Ovary (tissue), 10 donors: ENCODE data around the gene METTL21A. TPM values are rescaled to one million over a fixed set of nuclear protein-coding genes. Genes with fewer than 3 reads are reported as not detected.
A peak's percentile ranks its signal among the peaks of the same experiment; 100 is the strongest.

Experiments
- DNase-seq, 5 donors: peaks; one replicate each; pipeline ENCODE4 v3.0.0-alpha.2; 2019 to 2020
- H3K27ac ChIP-seq, 2 donors: fragments of 200-600 bp; one replicate each; pipeline versions ENCODE4 v1.5.1 to v1.8.0; 2019 to 2022
- H3K27me3 ChIP-seq: fragments of 200-600 bp; one replicate; pipeline ENCODE4 v1.8.0; 2022
- H3K36me3 ChIP-seq: fragments of 200-600 bp; sonication (generic); one replicate; pipeline ENCODE4 v1.5.1; 2019
- H3K4me1 ChIP-seq: one replicate; pipeline ENCODE4 v1.8.1; 2013; ENCODE audit warnings: mild to moderate bottlenecking, moderate library complexity; ENCODE audit not compliant: insufficient read depth
- H3K4me3 ChIP-seq: fragments of 200-600 bp; sonication (generic); one replicate; pipeline ENCODE4 v1.5.1; 2017
- H3K9me3 ChIP-seq, 2 donors: fragments of 200-600 bp in 1 of 2; sonication (generic) in 1 of 2; one replicate each; pipeline versions ENCODE4 v1.5.1 to v1.8.1; 2013 to 2019; ENCODE audit warnings: mild to moderate bottlenecking in 1 of 2, moderate library complexity in 1 of 2
- CTCF ChIP-seq, 3 donors: fragments of 450-650 bp in 2 of 3; fragments of 200-600 bp in 1 of 3; IDR thresholded peaks; one replicate each; pipeline versions ENCODE4 v1.5.1 to v1.8.0; 2016 to 2022; ENCODE audit warnings: antibody characterized with exemption in 3 of 3, mild to moderate bottlenecking in 1 of 3
- EP300 ChIP-seq: sonication (generic); formaldehyde crosslinking; IDR thresholded peaks from one replicate; pipeline ENCODE4 v1.6.1; 2017; ENCODE audit warnings: antibody characterized with exemption
- POLR2A ChIP-seq: fragments of 450-650 bp; IDR thresholded peaks from one replicate; pipeline ENCODE4 v1.6.1; 2017; ENCODE audit warnings: antibody characterized with exemption, mild to moderate bottlenecking, moderate library complexity
- WGBS, 3 donors: extraction: QIAGEN DNeasy Blood & Tissue Kit in 1 of 3; methylation state at CpG; one replicate each; pipeline versions ENCODE4 v1.1.5 to v1.1.7; 2013 to 2017; 5-methylcytosine and 5-hydroxymethylcytosine counted together
- intact Hi-C, 4 donors: fragments of 100-400 bp; cut with DNase I; formaldehyde crosslinking; loops; one replicate each; pipeline versions ENCODE4 v1.11.0 to v1.15.1; 2022 to 2023
- long read RNA-seq, 3 donors: library from polyadenylated mRNA in 2 of 3; unstranded in 2 of 3; transcript quantifications; one replicate each; pipeline ENCODE4 v2.0.0 and lab custom pipeline, GENCODE V29; 2021 to 2026
- polyA plus RNA-seq, 2 donors: library from polyadenylated mRNA; stranded (reverse); fragments of 200-250 nt in 1 of 2; fragments of 350-450 nt in 1 of 2; fragmentation: Illumina TruSeq in 1 of 2; extraction: RNeasy Lipid Tissue Mini Kit (QIAGEN cat#74804) in 1 of 2; gene quantifications; one replicate each; pipeline ENCODE4 v1.2.3, GENCODE V29; 2013 to 2014
- total RNA-seq, 7 donors: library from RNA; depleted of rRNA in 2 of 7; stranded (reverse); fragments of >200 nt in 2 of 7; fragmentation: NEBNext Ultra II Directional in 3 of 7; extraction: Animal tissue kit (Norgen Biotek cat#: 25700) in 3 of 7; gene quantifications; one replicate each; pipeline versions ENCODE4 v1.1.0 to v1.2.4, GENCODE V29; 2016 to 2023
- donor health status: DM: no; HTN: no; CAD: no; lungs with moderate emphysema.
- donor health status: DM: no; HTN: no; CAD: no.
- donor health status: Bipolar disorder and iron deficiency.
- donor health status: DM: yes; HTN: yes; CAD: no.
- donor health status: DM: no; HTN: no; CAD: no.
- donor health status: DM: yes; HTN: yes; CAD: no.

METTL21A gene
- total RNA-seq = 10 to 100 TPM in 5 of 7 donors, 1 to 10 TPM in 2; 8.3 to 32.9 (median 11.2) TPM
- 10 to 100 TPM; 12.2 to 16.7 TPM for polyA plus RNA-seq
- long read RNA-seq, donor 1, full-length matches to known transcripts = 45 of 58 reads
- long read RNA-seq, donor 1, partial matches to known transcripts = 4 of 58 reads
- long read RNA-seq, donor 1, other reads (novel, unspliced or antisense) = 9 of 58 reads
- long read RNA-seq, donor 2, full-length matches to known transcripts = 9 of 9 reads
- long read RNA-seq, donor 2, partial matches to known transcripts = 0 of 9 reads
- long read RNA-seq, donor 2, other reads (novel, unspliced or antisense) = 0 of 9 reads
- long read RNA-seq, donor 3, partial matches to known transcripts = 2 of 12 reads
- long read RNA-seq, donor 3, other reads (novel, unspliced or antisense) = 6 of 12 reads

- DNase-seq = peak; percentile 84 to 90 (median 88)
- peaks cover 4% of the 10 kb centered on the region for H3K4me1 ChIP-seq
- H3K27ac ChIP-seq = peak within 1 kb of the TSS; percentile 72 to 82
- TF ChIP-seq CTCF (IDR thresholded peaks at IDR 0.05) = peak in 2 of 3 donors; percentile 31 to 65
- peak; percentile 54 for TF ChIP-seq POLR2A
- no peak for TF ChIP-seq EP300
- no peaks in the 10 kb centered on the region for H3K27me3 ChIP-seq
- WGBS, 3 donors = 0 to 1% (median 0%) methylated on average over 48 to 92 of the region's 92 CpGs
- peak within 1 kb of the TSS; percentile 73 for H3K4me3 ChIP-seq
- intact Hi-C loops = loop anchor here in 3 of 4 donors (1.0 to 10.0 kb wide), 3 partner anchors 90 to 144 kb away; partner anchors contain the start of genes CREB1 (in 1 of the 3) and FZD5 (in 1 of the 3)
- no peaks in the 10 kb centered on the region for H3K9me3 ChIP-seq
- no peaks in the 10 kb centered on the region for H3K36me3 ChIP-seq
These were observed at the start of gene METTL21A for GRCh38 chr2:207625014-207625907. Gene METTL21A (minus strand): TSS chr2:207625394. CDS start chr2:207624375, 1,019 bp downstream.

- no peak for DNase-seq
- 72 to 74% (median 74%) methylated on average over 2 of the region's 2 CpGs for WGBS, 3 donors
- H3K27me3 ChIP-seq = no peaks in the 10 kb centered on the region
- H3K9me3 ChIP-seq = no peaks in the 10 kb centered on the region
- intact Hi-C loops = no loop called here
- H3K27ac ChIP-seq = no peak overlapping the region
- TF ChIP-seq CTCF (IDR thresholded peaks at IDR 0.05) (no peak), EP300 (no peak), POLR2A (no peak)
- H3K4me3 ChIP-seq = no peak overlapping the region
- H3K4me1 ChIP-seq = no peaks in the 10 kb centered on the region
- H3K36me3 ChIP-seq = no peaks in the 10 kb centered on the region
These were observed 49.6 kb upstream of the METTL21A start for GRCh38 chr2:207674826-207675225.

GRCh38 chr2:207674266-207674774, 49.1 kb upstream of the METTL21A start:
- TF ChIP-seq EP300 (no peak), CTCF (IDR thresholded peaks at IDR 0.05) (no peak), POLR2A (no peak)
- no peaks in the 10 kb centered on the region for H3K4me1 ChIP-seq

GRCh38 chr2:207673431-207673830, 48.2 kb upstream of the METTL21A start:
- H3K27me3 ChIP-seq = no peaks in the 10 kb centered on the region
- no peak overlapping the region for H3K27ac ChIP-seq
- DNase-seq = no peak
- no peak overlapping the region for H3K4me3 ChIP-seq
- H3K4me1 ChIP-seq = no peaks in the 10 kb centered on the region
- no peaks in the 10 kb centered on the region for H3K36me3 ChIP-seq
- WGBS, 3 donors = 47 to 70% (median 61%) methylated on average over 2 of the region's 2 CpGs
- TF ChIP-seq CTCF (IDR thresholded peaks at IDR 0.05) (no peak), POLR2A (no peak), EP300 (no peak)
- intact Hi-C loops = no loop called here
- no peaks in the 10 kb centered on the region for H3K9me3 ChIP-seq

More at GRCh38 chr2:207674266-207674774, 49.1 kb upstream of the METTL21A start:
- intact Hi-C loops = no loop called here
- Histone ChIP-seq H3K27ac (no peak overlapping the region), H3K4me3 (no peak overlapping the region), H3K27me3 (no peaks in the 10 kb centered on the region), H3K9me3 (no peaks in the 10 kb centered on the region), H3K36me3 (no peaks in the 10 kb centered on the region)
- DNase-seq = no peak
